ENCODE results near the gene TTL. TPM values are rescaled to one million over a fixed set of nuclear protein-coding genes. Genes with fewer than 3 reads are reported as not detected.
A peak's percentile ranks its signal among the peaks of the same experiment; 100 is the strongest.

Gene TTL
- total and polyA plus RNA-seq, 2 of the 13 experiments (the other 11 are each of a cell fraction or from before 2014, with no cell fraction given) = 19.0 to 59.8 TPM

- TF ChIP-seq DMTF1 (CRISPR knock-in tag; IDR thresholded peaks at IDR 0.05) = no peak
- TF ChIP-seq SNRNP70 (IDR thresholded peaks at IDR 0.05; ENCODE audit: low read depth, low read length) = no peak
- TF ChIP-seq SYNCRIP (IDR thresholded peaks at IDR 0.05; ENCODE audit: insufficient read depth, low read depth, low read length) = no peak
- TF ChIP-seq RBM39 (IDR thresholded peaks at IDR 0.05; ENCODE audit: low read depth, low read length, poor library complexity, severe bottlenecking) = peak; percentile 89
- TF ChIP-seq TIGD3 (CRISPR knock-in tag; IDR thresholded peaks at IDR 0.05; ENCODE audit: borderline replicate concordance) = peak; percentile 95
- TF ChIP-seq ZNF138 (CRISPR knock-in tag; IDR thresholded peaks at IDR 0.05; ENCODE audit: low read depth) = peak; percentile 80; the same call in 1 of the 2 replicates
- TF ChIP-seq ZNF777 (CRISPR knock-in tag; IDR thresholded peaks at IDR 0.05) = peak; percentile 83
- peak; percentile 55; the same call in 1 of the 2 replicates for TF ChIP-seq NCOA2 (CRISPR knock-in tag; IDR thresholded peaks at IDR 0.05)
- TF ChIP-seq HDAC1 (CRISPR knock-in tag; IDR thresholded peaks at IDR 0.05) = peak; percentile 98
- peak; percentile 94; the same call in 1 of the 2 replicates for TF ChIP-seq ZNF766 (CRISPR knock-in tag; IDR thresholded peaks at IDR 0.05; ENCODE audit: borderline replicate concordance)
- peak; percentile 98 for TF ChIP-seq ZFP91 (CRISPR knock-in tag; IDR thresholded peaks at IDR 0.05; ENCODE audit: borderline replicate concordance)
- TF ChIP-seq FUBP1 (CRISPR knock-in tag; IDR thresholded peaks at IDR 0.05; ENCODE audit: borderline replicate concordance) = 0 out of 2 replicates have a peak, but pooled peaks have one; percentile 80
- no peak for TF ChIP-seq SKIL (CRISPR knock-in tag; IDR thresholded peaks at IDR 0.05; ENCODE audit: borderline replicate concordance)
- TF ChIP-seq MYPOP (CRISPR knock-in tag; IDR thresholded peaks at IDR 0.05) = no peak; the same call in none of the 2 replicates
- peak; percentile 91 for TF ChIP-seq GATAD1 (CRISPR knock-in tag; IDR thresholded peaks at IDR 0.05)
- TF ChIP-seq CC2D1A (CRISPR knock-in tag; IDR thresholded peaks at IDR 0.05) = peak; percentile 95; the same call in 1 of the 2 replicates
Measured at GRCh38 chr2:112542123-112542983, 60.4 kb downstream of the TTL start, which contains the start of gene POLR1B (continued).
